Stimulated activated CD8-positive, alpha-beta memory T cell treated with anti-CD3 and anti-CD28 coated beads, Interleukin-4, amount 100 ng/mL, for 24 hours (primary cell): ENCODE results near the gene MAN1C1.
"Not testable (repeated sequence)": the region's sequence is repeated elsewhere in the genome, so short reads cannot be mapped to it uniquely, and the experiment has no call there.

Source experiments
- DNase-seq: peaks from one replicate; pipeline ENCODE4 v3.0.0-alpha.2; 2020; ENCODE audit warnings: low read depth

The MAN1C1 gene

DNA sequence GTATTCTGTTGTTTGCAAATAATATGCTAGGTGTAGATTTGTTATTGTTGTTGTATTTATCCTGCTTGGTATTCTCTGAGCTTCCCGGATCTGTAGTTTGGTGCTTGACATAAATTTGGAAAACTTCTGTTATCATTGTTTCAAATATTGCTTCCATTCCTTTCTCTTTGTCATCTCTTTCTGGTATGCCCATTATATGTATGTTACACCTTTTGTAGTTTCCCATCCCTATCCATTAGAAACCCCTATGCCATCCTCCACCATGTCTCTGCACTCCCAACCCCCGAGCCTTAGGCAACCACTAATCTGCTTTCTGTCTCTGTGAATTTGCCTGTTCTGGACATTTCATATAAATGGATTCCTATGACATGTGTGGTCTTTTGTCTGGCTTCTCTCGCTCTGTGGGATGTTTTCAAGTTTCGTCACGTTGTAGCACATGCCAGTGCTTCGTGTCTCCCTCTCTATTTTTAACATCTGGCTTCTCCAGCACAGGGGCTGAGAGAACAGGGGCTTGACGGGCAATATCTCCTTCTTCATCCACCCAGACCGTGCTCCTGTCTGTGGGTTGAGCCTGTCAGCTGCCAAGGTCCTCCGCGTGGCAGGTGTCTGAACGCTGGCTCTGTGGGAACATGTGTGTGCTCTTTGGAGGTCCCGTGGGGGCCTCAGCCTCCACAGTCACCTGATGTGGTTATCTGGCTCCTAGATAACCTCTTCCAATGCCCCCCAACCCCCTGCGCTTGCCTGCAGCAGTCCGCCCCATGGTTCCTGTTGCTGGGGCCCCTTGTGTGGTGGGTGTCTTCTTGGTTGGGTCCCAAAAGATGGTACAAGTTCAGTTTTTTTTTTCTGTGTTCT lies 32.8 kb upstream of the MAN1C1 start:
- DNase-seq = no peak

DNA sequence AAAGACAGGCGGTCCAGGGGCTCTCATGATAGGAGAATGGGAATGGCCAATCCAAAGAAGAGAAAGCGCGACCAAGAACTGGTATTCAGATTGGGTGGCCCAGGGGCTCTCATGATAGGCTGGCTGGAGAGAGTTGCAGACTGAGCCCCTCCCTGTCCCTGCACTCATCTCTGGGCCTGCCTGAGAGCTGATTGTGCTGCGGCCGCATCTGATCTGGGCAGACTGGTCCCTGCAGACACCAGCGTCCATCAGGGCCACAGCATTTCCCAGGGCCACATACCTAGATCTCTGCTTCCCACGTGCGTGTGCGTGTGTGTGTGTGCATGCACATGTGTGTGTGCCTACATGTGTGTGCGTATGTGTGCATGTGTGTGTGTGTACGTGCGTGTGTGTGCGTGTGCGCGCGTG lies 30.4 kb upstream of the MAN1C1 start:
- DNase-seq = no peak

DNA sequence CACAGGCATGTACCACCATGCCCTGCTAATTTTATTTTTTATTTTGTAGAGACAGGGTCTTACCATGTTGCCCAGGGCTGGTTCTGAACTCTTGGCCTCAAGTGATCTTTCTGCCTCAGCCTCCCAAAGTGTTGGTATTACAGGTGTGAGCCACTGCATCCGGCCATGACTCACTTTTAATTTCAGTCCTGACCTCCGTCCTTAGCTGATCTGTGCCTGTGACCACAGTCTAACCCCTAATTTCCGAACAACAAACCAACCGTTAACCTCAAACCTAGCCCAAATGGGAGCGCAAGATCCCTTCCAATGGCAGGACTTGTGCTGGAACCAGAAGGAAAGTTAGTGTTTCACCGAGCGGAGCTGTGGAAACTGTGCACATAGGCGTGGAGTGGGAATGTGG lies 29.3 kb upstream of the MAN1C1 start:
- no peak for DNase-seq

DNA sequence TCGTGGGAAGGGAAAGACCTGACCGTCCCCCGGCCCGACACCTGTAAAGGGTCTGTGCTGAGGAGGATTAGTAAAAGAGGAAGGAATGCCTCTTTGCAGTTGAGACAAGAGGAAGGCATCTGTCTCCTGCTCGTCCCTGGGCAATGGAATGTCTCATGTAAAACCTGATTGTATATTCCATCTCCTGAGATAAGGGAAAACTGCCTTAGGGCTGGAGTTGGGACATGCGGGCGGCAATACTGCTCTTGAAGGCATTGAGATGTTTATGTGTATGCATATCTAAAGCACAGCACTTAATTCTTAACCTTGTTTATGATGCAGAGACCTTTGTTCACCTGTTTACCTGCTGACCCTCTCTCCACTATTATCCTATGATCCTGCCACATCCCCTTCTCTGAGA lies 28.4 kb upstream of the MAN1C1 start:
- not testable (repeated sequence) for DNase-seq

DNA sequence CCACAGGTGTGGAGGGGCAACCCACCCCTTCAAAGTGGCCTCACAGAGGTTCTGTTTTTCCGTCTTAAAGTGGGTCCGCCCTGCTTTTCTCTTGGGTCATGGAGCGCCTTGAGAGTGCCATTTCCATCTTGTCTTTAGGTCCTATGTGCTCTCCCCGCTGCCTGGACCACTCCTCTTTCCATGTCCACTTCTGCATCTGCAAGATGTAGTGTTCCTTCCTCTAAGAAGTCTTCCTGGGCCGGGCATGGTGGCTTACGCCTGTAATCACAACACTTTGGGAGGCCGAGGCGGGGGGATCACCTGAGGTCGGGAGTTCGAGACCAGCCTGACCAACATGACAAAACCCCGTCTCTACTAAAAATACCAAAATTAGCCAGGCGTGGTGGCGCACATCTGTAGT lies 27.8 kb upstream of the MAN1C1 start:
- not testable (repeated sequence) for DNase-seq

DNA sequence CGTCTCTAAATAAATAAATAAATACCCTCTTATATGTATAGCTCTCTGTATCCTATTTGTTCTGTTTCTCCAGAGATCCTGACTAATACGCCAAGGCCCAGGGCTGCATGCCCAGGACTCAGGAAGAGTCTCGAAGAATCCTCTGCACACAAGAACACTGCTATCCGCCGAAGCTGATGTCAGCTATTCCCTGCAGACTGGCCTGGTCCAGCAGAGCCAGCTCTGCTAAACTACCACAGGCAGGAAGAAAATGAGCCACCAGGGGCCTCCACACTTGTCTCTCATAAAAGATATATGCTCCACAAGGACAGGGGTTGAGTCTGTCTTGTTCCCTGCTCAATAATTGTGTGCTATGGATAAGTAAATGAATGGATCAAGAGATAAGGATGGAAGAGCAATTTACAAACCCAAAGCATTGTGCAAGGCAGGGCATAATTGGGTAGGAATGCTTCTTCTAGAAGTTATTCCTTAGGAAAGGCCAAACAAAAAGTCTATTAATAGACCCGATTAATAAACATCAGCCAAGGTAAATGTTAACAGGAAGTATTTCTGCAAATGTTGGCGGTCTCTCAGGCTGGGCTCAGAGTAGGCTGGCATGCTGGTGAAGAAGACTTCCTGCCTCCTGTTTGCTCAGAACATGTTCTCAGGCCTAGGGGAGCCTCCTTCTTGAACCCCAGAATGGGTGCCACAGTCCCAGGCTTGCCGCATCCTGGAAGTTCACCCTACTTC lies 26.3 kb upstream of the MAN1C1 start:
- no peak for DNase-seq

DNA sequence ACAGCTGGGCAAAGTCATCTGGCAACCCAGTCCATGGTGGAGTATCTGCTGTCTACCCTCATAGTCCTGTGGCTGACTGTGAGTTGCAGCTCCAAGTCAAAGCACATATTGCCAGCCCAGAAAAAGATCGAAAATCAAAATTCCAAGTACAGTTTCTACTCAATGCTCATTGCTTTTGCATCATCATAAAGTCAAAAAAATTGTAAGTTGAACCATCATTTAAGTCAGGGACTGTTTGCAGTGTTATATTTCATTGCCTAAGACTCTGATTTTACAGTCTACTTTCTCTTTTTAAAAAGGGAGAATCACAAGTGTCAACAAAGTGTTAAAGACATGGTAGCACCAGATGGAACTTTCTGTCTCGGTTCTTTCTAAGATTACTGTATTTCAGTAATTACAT lies 22.7 kb upstream of the MAN1C1 start:
- no peak for DNase-seq

DNA sequence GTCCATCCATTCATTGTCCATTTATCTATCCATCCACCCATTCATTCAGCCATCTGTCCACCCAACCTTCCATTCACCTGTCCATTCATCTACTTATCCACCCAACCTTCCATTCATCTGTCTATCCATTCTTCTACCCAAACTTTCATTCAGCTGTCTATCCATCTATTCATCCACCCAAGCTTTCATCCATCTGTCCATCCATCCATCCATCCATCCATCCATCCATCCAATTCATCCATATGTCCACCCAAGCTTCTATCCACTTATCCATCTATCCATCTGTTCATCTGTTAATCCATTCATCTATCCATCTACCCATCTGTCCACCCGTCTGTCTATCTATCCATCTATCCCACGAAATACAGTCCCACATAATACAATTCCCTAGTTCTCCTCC lies 21.6 kb upstream of the MAN1C1 start:
- no peak for DNase-seq

DNA sequence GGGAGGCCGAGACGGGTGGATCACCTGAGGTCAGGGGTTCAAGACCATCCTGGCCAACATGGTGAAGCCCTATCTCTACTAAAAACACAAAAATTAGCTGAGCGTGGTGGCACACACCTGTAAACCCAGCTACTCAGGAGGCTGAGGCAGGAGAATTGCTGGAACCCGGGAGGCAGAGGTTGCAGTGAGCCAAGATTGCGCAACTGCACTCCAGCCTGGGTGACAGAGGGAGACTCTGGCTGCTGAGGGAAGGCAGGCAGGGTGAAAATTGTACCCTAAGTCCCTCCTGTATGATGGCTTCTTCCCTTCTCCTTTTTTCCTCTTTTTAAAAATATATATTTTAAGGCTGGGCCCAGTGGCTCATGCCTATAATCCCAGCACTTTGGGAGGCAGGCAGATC lies 19.9 kb upstream of the MAN1C1 start:
- not testable (repeated sequence) for DNase-seq

DNA sequence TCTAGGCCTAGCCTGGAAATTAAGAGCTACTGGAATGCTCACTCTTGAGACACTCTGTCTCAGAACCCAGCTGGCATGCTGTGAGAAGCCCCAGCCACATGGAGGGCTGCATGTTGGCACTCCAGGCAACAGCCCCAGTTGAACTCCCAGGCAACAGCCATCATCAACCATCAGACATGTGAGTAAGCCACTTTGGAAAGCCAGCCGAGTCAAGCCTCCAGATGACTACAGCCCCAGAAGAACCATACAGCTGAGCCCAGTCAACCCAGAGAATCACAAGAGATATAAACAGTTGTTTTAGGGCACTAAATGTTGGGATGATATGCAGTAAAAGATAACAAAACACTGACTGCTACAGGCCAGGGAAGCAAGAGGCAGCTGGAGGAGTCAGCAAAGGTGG lies 17.7 kb upstream of the MAN1C1 start:
- no peak for DNase-seq

DNA sequence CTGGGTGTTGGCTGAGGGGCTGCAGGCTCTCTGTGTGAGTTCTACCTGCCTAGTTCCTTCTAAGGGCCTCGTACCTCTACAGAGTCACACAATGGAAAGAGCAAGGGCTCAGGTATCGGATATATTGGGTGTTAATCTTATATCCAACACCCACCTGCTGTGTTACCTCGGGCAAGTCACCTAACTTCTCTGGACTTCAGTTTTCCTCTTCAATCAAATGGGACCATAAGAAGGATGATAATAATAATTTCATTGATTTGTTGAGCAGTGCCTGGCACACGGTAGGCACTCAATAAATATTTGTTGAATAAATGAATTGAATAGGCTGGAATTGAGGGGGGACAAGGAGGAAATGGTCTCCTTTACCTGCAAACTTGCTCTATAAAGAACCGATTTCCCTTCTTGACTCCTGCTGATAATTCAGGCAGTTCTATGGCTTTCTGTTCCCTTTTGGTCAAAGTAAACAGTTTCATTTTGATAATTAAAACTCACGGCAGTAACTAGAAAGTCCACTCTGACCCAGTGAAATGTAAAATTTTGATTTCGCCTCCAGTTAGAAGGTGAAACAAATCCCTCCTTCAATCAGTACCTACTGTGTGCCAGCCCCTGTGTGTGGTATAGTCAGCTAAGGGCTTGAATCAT lies 16.5 kb upstream of the MAN1C1 start:
- DNase-seq = no peak

DNA sequence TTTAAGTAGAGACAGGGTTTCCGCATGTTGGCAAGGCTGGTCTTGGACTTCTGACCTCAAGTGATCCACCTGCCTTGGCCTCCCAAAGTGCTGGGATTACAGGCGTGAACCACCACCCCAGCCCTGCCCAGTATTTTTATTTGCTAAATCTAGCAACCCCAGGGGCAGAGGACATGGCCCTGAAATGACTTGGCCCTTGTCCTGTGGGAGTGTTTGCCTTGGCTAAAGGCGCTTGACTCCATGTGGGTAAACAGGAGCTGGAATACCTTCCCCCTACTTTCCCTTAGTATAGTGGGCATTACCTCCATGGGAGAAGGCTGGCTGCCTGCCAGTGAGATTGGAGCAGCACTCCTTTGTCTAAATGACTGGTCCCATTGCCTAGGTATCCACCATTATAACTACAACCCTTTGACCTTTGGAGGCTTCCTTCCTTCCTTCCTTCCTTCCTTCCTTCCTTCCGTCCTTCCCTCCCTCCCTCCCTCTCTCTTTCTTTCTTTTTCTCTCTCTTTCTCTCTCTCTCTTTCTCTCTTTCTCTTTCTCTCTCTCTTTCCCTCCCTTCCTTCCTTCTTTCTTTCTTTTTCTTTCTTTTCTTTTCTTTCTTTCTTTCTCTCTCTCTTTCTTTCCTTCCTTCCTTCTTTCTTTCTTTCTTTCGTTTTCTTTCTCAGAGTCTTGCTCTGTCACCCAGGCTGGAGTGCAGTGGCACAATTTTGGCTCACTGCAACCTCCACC lies 15.5 kb upstream of the MAN1C1 start:
- DNase-seq = not testable (repeated sequence)

DNA sequence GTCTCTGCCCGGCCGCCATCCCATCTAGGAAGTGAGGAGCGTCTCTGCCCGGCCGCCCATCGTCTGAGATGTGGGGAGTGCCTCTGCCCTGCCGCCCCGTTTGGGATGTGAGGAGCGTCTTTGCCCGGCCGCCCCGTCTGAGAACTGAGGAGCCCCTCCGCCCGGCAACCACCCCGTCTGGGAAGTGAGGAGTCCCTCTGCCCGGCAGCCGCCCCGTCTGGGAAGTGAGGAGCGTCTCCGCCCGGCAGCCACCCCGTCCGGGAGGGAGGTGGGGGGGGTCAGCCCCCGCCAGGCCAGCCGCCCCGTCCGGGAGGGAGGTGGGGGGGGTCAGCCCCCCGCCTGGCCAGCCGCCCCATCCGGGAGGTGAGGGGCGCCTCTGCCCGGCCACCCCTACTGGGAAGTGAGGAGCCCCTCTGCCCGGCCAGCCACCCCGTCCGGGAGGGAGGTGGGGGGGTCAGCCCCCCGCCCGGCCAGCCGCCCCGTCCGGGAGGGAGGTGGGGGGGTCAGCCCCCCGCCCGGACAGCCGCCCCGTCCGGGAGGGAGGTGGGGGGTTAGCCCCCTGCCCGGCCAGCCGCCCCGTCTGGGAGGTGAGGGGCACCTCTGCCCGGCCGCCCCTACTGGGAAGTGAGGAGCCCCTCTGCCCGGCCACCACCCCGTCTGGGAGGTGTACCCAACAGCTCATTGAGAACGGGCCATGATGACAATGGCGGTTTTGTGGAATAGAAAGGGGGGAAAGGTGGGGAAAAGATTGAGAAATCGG lies 12.6 kb upstream of the MAN1C1 start:
- DNase-seq = not testable (repeated sequence)

DNA sequence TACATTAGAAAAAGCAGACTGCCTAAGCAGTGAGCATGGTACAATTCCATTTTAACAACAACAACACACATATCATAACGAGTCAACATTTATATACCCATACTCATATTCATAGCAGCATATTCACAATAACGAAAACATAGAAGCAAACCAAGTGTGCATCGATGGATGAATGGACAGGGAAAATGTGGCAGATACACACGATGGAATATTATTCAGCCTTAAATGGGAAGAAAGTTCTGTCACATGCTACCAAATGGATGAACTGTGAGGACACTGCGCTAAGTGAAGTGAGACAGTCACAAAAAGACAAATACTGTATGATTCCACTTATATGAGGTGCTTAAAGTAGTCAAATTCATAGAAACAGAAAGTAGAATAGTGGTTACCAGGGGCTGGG lies 9.5 kb upstream of the MAN1C1 start:
- no peak for DNase-seq

DNA sequence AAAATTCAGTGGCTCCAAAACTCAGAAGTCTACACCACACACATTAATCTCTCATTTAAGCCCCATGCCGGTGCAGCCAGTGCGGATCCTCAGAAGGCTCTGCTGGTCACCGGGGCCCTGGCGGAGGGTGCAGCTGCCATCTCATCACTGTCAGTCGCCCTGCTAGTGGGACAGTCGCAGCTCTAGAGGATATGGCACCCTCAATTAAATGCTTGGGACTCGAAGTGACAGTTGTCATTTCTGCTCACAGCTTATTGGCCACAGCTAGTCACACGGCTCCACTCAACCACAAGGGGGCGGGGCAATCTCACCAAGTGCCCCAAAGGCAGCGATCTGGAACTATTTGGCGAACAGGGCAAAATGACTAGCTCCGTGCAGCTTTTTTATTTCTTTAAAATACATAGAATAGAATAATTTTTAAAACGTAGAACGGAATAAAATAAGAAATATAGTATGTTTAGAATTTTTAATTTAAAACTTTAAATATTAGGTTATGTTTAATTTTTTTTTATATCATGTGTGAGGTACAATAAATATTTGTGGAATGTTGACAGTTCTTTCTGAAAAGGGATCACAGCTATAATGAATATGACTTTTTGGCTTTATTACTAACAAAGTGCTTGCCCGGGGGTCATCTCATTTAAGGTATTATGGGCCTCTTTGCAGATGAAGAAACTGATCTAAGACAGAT lies 8.0 kb upstream of the MAN1C1 start:
- peak; percentile 79 for DNase-seq

DNA sequence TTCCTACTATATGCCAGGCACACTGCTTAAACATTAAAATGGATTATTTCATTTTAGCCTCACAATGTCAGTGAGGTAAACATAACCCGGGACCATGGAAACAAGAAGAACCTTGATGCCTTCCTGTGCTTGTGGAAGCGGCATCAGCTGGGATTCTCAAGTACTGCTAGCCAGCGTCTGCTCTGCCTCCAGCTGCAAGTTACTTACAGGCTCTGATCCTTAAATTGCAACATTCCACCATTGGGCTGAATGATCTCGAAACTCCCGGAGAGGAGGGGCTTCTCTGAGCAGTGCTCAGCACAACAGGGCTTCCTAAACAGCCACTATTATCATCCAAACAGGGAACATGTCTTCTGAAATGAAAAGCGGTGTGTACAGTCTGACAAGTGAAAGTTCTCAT lies 6.7 kb upstream of the MAN1C1 start:
- DNase-seq = no peak

DNA sequence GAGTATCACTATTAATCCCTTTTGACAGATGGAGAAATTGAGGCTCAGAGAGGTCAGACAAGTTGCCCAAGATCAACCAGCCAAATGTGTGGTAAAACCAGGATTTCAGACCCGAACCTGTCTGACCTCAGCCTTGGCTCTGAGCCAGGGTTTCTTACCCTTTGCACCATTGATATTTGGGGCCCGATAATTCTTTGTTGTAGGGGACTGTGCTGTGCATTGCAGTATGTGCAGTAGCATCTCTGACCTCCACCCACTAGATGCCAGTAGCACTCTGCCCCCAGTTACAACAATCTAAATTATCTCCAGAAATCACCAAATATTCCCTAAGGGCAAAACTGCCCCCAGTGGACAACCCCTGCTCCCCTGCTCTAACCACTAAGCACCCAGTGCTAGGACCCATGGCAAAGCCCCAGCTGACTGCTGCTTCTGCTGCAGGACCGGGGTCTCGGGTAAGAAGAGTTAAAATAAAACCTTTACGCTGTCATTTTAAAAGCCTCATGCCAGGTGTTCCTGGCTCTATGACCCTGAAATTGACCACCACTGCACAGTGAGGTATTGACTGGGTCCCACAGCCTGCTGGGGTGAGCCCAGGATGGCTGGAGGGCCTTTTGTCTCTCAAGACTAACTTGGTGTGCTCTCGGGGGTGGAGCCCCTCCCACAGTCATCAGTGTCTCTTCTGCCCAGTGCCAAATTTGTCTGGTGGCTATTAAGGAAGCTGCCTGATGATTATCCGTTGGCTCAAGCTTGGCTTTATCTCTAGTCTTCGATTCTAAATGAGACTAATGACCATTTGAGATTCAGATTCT lies 5.6 kb upstream of the MAN1C1 start:
- no peak for DNase-seq

DNA sequence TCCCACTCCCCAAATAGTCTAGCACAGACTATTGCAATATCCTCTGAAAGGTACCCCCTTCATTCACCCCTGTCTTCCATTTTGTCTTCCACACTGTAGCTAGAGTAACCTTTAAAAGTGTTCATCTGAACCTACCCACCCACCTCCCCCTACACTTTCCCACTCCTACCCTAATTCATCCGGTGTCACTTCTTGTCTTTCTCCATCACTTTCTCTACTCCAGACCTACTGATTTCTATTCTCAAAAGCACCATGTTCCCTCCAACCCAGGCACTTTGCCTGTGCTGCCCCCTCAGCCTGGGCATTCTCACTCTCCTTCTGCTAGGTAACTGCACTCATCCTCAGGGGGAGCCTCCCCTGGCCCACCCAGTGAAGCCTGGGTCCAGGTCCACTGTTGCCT lies 4.7 kb upstream of the MAN1C1 start:
- no peak for DNase-seq

DNA sequence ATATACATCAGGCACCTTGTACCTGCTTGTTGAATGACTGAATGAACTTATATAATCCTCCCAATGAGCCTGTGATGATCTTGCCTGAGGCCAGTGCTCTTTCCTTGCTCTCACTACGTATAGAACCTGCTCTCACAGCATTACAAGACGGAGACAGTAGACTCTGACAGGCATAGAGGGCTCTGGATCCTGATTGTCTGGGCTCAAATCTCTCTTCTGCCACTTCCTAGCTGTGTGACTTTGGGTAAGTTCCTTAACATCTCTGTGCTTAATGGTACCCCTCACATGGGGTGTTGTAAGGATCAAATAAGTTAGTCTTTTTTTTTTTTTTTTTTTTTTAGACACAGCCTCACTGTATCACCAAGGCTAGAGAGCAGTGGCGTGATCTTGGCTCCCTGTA lies 4.2 kb upstream of the MAN1C1 start:
- no peak for DNase-seq

DNA sequence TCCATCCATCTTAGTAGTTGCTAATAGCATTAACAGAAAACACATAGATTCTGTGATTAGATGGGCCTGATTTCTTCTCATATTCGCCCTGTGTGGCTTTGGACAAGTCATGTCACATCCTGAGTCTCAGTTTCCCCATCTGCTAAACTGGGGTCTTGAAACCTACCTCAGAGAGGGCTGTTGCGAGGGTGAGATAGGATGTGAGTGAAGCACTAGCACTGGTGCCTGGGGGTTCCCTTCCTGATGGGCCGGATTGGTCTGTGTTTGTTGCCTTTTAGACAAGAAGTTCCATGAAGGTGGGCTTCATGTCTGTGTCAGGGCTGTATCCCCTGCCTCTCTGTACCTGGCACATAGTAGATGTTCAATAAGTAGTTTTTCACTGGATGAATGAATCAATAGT lies 3.5 kb upstream of the MAN1C1 start:
- no peak for DNase-seq
